Measurements from ENCODE around the gene ST6GALNAC1.

Gene ST6GALNAC1

DNA sequence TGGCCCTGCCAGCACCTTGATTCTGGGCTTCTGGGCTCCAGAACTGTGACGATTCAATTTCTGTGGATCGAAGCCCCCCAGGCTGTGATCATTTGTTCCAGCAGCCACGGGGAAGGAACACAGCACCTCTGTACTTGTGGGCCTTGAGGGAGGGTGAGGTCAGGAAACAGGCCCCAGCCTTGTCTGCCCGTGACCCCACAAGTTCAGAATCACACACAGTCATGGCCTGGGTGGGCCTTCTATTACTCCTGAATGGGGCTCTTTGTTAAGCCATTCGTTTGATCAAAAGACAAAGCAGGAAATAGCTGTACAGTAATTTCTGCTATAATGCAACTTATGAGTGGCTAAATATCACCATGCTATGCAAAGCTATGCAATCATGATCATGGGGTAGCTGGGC, 68.0 kb downstream of the ST6GALNAC1 start:
- no peak for DNase-seq

Measured in GF-D8 (cell line).